ENCODE data around the gene PYROXD2. TPM values are rescaled to one million over a fixed set of nuclear protein-coding genes. Genes with fewer than 3 reads are reported as not detected.

The PYROXD2 gene
- polyA plus RNA-seq, 12 donors: 8.1 to 24.8 (median 13.7) TPM; not detected in 2

- no peak for DNase-seq
Measured at GRCh38 chr10:98416606-98417388, 1.8 kb upstream of the PYROXD2 start.

GRCh38 chr10:98415731-98416119 lies 743 bp upstream of the PYROXD2 start:
- no peak for DNase-seq

GRCh38 chr10:98414578-98414931 lies 427 bp downstream of the PYROXD2 start:
- no peak for DNase-seq

GRCh38 chr10:98411768-98412167 lies 3.2 kb downstream of the PYROXD2 start:
- DNase-seq: no peak

- no peak for DNase-seq
Measured at GRCh38 chr10:98411166-98411565, 3.8 kb downstream of the PYROXD2 start.

- DNase-seq: no peak
Measured at GRCh38 chr10:98410759-98411158, 4.2 kb downstream of the PYROXD2 start.

- DNase-seq: no peak
Measured at GRCh38 chr10:98410135-98410743, 4.7 kb downstream of the PYROXD2 start.

- no peak for DNase-seq
Measured at GRCh38 chr10:98408799-98409198, 6.2 kb downstream of the PYROXD2 start.

GRCh38 chr10:98407744-98408241 lies 7.2 kb downstream of the PYROXD2 start:
- no peak for DNase-seq

GRCh38 chr10:98407017-98407743 lies 7.8 kb downstream of the PYROXD2 start:
- no peak for DNase-seq

- DNase-seq: no peak
Measured at GRCh38 chr10:98405422-98405821, 9.6 kb downstream of the PYROXD2 start.

GRCh38 chr10:98404571-98405359 lies 10.2 kb downstream of the PYROXD2 start:
- no peak for DNase-seq

GRCh38 chr10:98403812-98404504 lies 11.0 kb downstream of the PYROXD2 start:
- no peak for DNase-seq

GRCh38 chr10:98402931-98403718 lies 11.9 kb downstream of the PYROXD2 start:
- no peak for DNase-seq

GRCh38 chr10:98402478-98402877 lies 12.5 kb downstream of the PYROXD2 start:
- DNase-seq: no peak

- DNase-seq: no peak
Measured at GRCh38 chr10:98400482-98400881, 14.5 kb downstream of the PYROXD2 start.

- no peak for DNase-seq
Measured at GRCh38 chr10:98399784-98400183, 15.2 kb downstream of the PYROXD2 start.

- no peak for DNase-seq
Measured at GRCh38 chr10:98397089-98397600, 17.8 kb downstream of the PYROXD2 start.

GRCh38 chr10:98396096-98397063 lies 18.6 kb downstream of the PYROXD2 start:
- no peak for DNase-seq

All from muscle of arm (tissue), 12 donors.